ENCODE measurements around the gene EFS. TPM values are rescaled to one million over a fixed set of nuclear protein-coding genes. Genes with fewer than 3 reads are reported as not detected.

EFS gene
- total RNA-seq, 2 donors from 2014 or later = 69.9 to 96.4 TPM

- Mint-ChIP-seq H3K4me1 (no peaks in the 10 kb centered on the region), H3K4me3 (no peak overlapping the region), H3K27ac (no peak overlapping the region), H3K27me3 (ENCODE audit: insufficient read depth) (peaks cover 47% of the 10 kb centered on the region), H3K9me3 (no peaks in the 10 kb centered on the region), H3K36me3 (ENCODE audit: low read depth) (no peaks in the 10 kb centered on the region)
- Histone ChIP-seq H3K27ac (ENCODE audit: low read depth, low read length) (no peak overlapping the region), H3K9ac (ENCODE audit: extremely low read depth, low read length, poor library complexity, severe bottlenecking) (no peak overlapping the region), H3K4me1 (ENCODE audit: control insufficient read depth, insufficient read depth, low read length) (no peaks in the 10 kb centered on the region), H3K36me3 (ENCODE audit: control insufficient read depth, insufficient read depth, low read length) (no peaks in the 10 kb centered on the region), H3K27me3 (ENCODE audit: control insufficient read depth, insufficient read depth, low read length, poor library complexity, severe bottlenecking) (no peaks in the 10 kb centered on the region), H3K4me3 (ENCODE audit: low read length) (no peak overlapping the region), H3K9me3 (ENCODE audit: control insufficient read depth, low read length) (no peaks in the 10 kb centered on the region)
- no peak for DNase-seq
- WGBS, 2 experiments (ENCODE audit: insufficient coverage in 1 of 2, insufficient read length in 1 of 2) = 83 to 93% methylated on average over 3 to 6 of the region's 6 CpGs
- TF ChIP-seq CTCF (conservative IDR thresholded peaks at IDR 0.05) = no peak
Measured at GRCh38 chr14:23399591-23399990, 34.6 kb upstream of the EFS start.

GRCh38 chr14:23399136-23399535 lies 34.2 kb upstream of the EFS start:
- H3K9ac ChIP-seq (ENCODE audit: extremely low read depth, low read length, poor library complexity, severe bottlenecking) = no peak overlapping the region
- Mint-ChIP-seq H3K4me1 (no peaks in the 10 kb centered on the region), H3K9me3 (no peaks in the 10 kb centered on the region), H3K27me3 (ENCODE audit: insufficient read depth) (peaks cover 44% of the 10 kb centered on the region), H3K4me3 (no peak overlapping the region), H3K27ac (no peak overlapping the region), H3K36me3 (ENCODE audit: low read depth) (no peaks in the 10 kb centered on the region)
- no peaks in the 10 kb centered on the region for H3K36me3 ChIP-seq (ENCODE audit: control insufficient read depth, insufficient read depth, low read length)
- H3K4me1 ChIP-seq (ENCODE audit: control insufficient read depth, insufficient read depth, low read length) = no peaks in the 10 kb centered on the region
- DNase-seq = no peak
- H3K4me3 ChIP-seq (ENCODE audit: low read length) = no peak overlapping the region
- WGBS, 2 experiments (ENCODE audit: insufficient coverage in 1 of 2, insufficient read length in 1 of 2) = 94 to 96% methylated on average over 3 of the region's 3 CpGs
- no peak for TF ChIP-seq CTCF (conservative IDR thresholded peaks at IDR 0.05)
- no peaks in the 10 kb centered on the region for H3K27me3 ChIP-seq (ENCODE audit: control insufficient read depth, insufficient read depth, low read length, poor library complexity, severe bottlenecking)
- H3K27ac ChIP-seq (ENCODE audit: low read depth, low read length) = no peak overlapping the region
- H3K9me3 ChIP-seq (ENCODE audit: control insufficient read depth, low read length) = no peaks in the 10 kb centered on the region

- DNase-seq = no peak
- Histone ChIP-seq H3K9me3 (ENCODE audit: control insufficient read depth, low read length) (no peaks in the 10 kb centered on the region), H3K4me3 (ENCODE audit: low read length) (no peak overlapping the region), H3K4me1 (ENCODE audit: control insufficient read depth, insufficient read depth, low read length) (no peaks in the 10 kb centered on the region), H3K27ac (ENCODE audit: low read depth, low read length) (no peak overlapping the region), H3K27me3 (ENCODE audit: control insufficient read depth, insufficient read depth, low read length, poor library complexity, severe bottlenecking) (peaks cover 5% of the 10 kb centered on the region), H3K9ac (ENCODE audit: extremely low read depth, low read length, poor library complexity, severe bottlenecking) (no peak overlapping the region), H3K36me3 (ENCODE audit: control insufficient read depth, insufficient read depth, low read length) (no peaks in the 10 kb centered on the region)
- no peak for TF ChIP-seq CTCF (conservative IDR thresholded peaks at IDR 0.05)
- 78 to 88% methylated on average over 2 to 4 of the region's 4 CpGs for WGBS, 2 experiments (ENCODE audit: insufficient coverage in 1 of 2, insufficient read length in 1 of 2)
- Mint-ChIP-seq H3K4me1 (no peaks in the 10 kb centered on the region), H3K9me3 (no peaks in the 10 kb centered on the region), H3K36me3 (ENCODE audit: low read depth) (no peaks in the 10 kb centered on the region), H3K27me3 (ENCODE audit: insufficient read depth) (peaks cover 38% of the 10 kb centered on the region), H3K27ac (no peak overlapping the region), H3K4me3 (no peak overlapping the region)
Measured at GRCh38 chr14:23398348-23398747, 33.4 kb upstream of the EFS start.
